Measurements from ENCODE around the gene P2RX3.

DNA sequence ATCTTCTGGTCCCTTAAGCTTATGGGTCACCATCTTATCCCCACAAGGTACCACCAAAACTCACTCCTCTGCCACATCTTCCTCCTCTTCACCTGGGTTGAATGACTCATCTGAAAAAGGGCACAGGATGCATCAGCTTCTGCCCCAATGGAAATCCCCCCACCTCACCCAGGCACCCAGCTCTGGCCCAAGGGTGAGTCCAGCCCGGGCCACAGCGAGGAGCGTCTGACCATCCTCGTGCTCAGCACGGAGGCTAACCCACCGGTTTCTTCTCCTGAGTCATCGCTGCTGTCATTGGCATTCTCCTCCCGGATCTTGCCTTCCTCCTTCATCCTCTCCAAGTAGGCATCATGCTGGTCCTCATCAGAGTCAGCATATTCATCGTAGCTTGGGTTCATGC, 8.1 kb upstream of the P2RX3 start:
- TF ChIP-seq POLR2A (IDR thresholded peaks at IDR 0.05): no peak
- TF ChIP-seq, protein P1, sequence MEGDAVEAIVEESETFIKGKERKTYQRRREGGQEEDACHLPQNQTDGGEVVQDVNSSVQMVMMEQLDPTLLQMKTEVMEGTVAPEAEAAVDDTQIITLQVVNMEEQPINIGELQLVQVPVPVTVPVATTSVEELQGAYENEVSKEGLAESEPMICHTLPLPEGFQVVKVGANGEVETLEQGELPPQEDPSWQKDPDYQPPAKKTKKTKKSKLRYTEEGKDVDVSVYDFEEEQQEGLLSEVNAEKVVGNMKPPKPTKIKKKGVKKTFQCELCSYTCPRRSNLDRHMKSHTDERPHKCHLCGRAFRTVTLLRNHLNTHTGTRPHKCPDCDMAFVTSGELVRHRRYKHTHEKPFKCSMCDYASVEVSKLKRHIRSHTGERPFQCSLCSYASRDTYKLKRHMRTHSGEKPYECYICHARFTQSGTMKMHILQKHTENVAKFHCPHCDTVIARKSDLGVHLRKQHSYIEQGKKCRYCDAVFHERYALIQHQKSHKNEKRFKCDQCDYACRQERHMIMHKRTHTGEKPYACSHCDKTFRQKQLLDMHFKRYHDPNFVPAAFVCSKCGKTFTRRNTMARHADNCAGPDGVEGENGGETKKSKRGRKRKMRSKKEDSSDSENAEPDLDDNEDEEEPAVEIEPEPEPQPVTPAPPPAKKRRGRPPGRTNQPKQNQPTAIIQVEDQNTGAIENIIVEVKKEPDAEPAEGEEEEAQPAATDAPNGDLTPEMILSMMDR (IDR thresholded peaks at IDR 0.05 in 4 of 5, conservative IDR thresholded peaks at IDR 0.05 in 1 of 5): no peak

Data from gastrocnemius medialis (tissue), 4 donors.